ENCODE results near the gene KANSL1L. TPM values are rescaled to one million over a fixed set of nuclear protein-coding genes. Genes with fewer than 3 reads are reported as not detected.

The KANSL1L gene
- polyA plus RNA-seq, 1 experiment: 8.9 TPM

DNA sequence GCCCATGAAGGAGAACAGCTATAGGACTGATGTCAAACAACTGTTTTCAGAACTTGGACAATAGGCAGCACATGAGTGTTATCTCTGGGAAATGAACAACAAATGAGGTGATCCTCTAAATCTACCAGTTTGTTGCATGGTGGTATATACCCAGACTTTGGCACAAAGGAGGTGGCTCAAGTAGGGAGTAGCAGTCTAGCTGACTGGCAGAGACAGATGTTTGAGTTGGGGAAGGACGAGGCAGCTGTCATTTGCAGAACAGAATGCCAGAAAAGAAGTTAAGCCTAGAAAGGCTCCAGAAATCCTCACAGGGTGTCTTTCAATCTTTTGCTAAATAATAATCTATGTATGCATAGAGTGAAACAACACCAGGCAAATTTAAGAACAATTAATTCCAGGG, 121.4 kb downstream of the KANSL1L start:
- Histone ChIP-seq H3K27ac (ENCODE audit: low read depth, low read length) (no peak overlapping the region), H3K9me3 (ENCODE audit: control insufficient read depth, insufficient read depth, low read length) (no peaks in the 10 kb centered on the region), H3K4me3 (ENCODE audit: low read depth, low read length) (no peak overlapping the region), H3K27me3 (ENCODE audit: control insufficient read depth, insufficient read depth, low read length) (no peaks in the 10 kb centered on the region)
- TF ChIP-seq, protein P1, sequence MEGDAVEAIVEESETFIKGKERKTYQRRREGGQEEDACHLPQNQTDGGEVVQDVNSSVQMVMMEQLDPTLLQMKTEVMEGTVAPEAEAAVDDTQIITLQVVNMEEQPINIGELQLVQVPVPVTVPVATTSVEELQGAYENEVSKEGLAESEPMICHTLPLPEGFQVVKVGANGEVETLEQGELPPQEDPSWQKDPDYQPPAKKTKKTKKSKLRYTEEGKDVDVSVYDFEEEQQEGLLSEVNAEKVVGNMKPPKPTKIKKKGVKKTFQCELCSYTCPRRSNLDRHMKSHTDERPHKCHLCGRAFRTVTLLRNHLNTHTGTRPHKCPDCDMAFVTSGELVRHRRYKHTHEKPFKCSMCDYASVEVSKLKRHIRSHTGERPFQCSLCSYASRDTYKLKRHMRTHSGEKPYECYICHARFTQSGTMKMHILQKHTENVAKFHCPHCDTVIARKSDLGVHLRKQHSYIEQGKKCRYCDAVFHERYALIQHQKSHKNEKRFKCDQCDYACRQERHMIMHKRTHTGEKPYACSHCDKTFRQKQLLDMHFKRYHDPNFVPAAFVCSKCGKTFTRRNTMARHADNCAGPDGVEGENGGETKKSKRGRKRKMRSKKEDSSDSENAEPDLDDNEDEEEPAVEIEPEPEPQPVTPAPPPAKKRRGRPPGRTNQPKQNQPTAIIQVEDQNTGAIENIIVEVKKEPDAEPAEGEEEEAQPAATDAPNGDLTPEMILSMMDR (IDR thresholded peaks at IDR 0.05; ENCODE audit: low read depth, low read length): no peak
- ChIA-PET POLR2A (no interaction called here), CTCF (interaction anchor here (0.6 to 1.7 kb wide), 2 partner anchors 145 to 631 kb away, joined by 3 to 6 read pairs; no protein-coding TSS in a partner anchor)
- DNase-seq (ENCODE audit: low read depth, low spot score): no peak

DNA sequence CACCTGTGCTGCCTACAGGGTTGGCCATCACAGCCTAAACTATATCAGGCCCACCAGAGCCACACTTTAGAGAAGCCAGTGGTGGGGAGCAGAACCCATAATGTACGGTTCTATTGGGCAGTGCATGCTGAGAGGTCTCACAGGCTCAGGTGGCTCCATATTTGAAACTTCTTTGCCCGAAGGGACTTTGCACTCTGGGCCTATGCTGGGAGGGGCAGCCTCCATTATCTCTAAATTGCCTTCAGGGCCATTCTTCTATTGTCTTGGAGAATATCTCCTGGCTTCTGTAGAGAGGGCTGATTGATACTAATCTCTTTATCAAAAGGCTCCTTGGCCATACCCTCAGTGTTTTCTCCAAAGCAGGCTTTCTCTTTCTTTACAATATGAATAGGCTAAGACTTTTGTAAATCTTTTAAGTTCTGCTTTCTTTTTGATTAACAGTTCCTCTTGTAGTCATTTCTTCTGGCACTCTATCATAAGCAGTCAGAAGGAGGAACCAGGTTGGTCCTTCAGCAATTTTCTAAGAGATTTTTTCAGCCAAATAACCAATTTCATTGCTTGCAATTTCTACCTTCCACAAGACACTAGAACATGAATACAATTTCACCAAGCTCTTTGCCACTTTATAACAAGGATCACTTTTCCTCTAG, 124.2 kb downstream of the KANSL1L start:
- H3K9me3 ChIP-seq (ENCODE audit: control insufficient read depth, insufficient read depth, low read length): no peaks in the 10 kb centered on the region
- no peak overlapping the region for H3K27ac ChIP-seq (ENCODE audit: low read depth, low read length)
- H3K27me3 ChIP-seq (ENCODE audit: control insufficient read depth, insufficient read depth, low read length): no peaks in the 10 kb centered on the region
- no peak for DNase-seq (ENCODE audit: low read depth, low spot score)
- no peak overlapping the region for H3K4me3 ChIP-seq (ENCODE audit: low read depth, low read length)
- TF ChIP-seq, protein P1 (IDR thresholded peaks at IDR 0.05; ENCODE audit: low read depth, low read length): no peak
- CTCF ChIA-PET: no interaction called here
- POLR2A ChIA-PET: no interaction called here

DNA sequence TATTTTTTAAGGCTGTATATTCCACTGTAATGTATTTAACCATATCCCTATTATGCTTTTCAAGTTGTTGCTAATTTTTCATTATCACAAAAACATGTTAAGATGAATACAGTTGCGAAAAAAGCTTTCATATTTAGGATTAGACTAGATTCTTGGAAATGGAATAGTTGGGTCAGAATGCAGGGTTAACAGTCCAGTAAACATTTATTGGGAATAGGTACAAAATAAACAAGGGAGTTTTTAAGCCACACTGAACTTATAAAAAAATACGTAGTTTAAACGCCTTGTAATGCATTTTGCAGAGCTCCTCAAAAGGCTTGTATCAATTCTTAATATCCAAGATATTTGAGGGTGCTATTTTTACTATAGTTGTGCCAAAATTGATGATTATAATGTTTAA, 133.1 kb downstream of the KANSL1L start:
- DNase-seq (ENCODE audit: low read depth, low spot score): no peak
- no peak overlapping the region for H3K4me3 ChIP-seq (ENCODE audit: low read depth, low read length)
- TF ChIP-seq, protein P1 (IDR thresholded peaks at IDR 0.05; ENCODE audit: low read depth, low read length): no peak
- H3K27me3 ChIP-seq (ENCODE audit: control insufficient read depth, insufficient read depth, low read length): no peaks in the 10 kb centered on the region
- H3K27ac ChIP-seq (ENCODE audit: low read depth, low read length): no peak overlapping the region
- CTCF ChIA-PET: no interaction called here
- POLR2A ChIA-PET: no interaction called here
- H3K9me3 ChIP-seq (ENCODE audit: control insufficient read depth, insufficient read depth, low read length): no peaks in the 10 kb centered on the region

DNA sequence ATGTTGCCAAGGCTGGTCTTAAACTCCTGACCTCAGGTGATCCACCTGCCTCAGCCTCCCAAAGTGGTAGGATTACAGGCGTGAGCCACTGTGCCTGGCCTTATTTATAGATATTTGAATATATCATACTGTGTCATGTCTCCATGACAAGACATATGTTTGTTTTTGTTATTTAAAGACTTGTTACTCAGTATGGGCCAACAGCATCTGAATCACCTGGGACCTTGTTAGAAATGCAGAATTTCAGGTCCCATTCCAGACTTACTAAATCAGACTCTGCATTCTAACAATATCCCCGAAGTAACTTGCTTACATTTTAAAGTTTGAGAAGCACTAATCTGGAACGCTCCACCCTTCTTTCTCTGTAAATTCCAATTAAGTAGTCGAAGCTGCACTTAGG, 135.5 kb downstream of the KANSL1L start:
- POLR2A ChIA-PET: no interaction called here
- no peak for DNase-seq (ENCODE audit: low read depth, low spot score)
- Histone ChIP-seq H3K4me3 (ENCODE audit: low read depth, low read length) (no peak overlapping the region), H3K9me3 (ENCODE audit: control insufficient read depth, insufficient read depth, low read length) (no peaks in the 10 kb centered on the region), H3K27ac (ENCODE audit: low read depth, low read length) (no peak overlapping the region), H3K27me3 (ENCODE audit: control insufficient read depth, insufficient read depth, low read length) (no peaks in the 10 kb centered on the region)
- CTCF ChIA-PET: no interaction called here
- TF ChIP-seq, protein P1 (IDR thresholded peaks at IDR 0.05; ENCODE audit: low read depth, low read length): no peak

DNA sequence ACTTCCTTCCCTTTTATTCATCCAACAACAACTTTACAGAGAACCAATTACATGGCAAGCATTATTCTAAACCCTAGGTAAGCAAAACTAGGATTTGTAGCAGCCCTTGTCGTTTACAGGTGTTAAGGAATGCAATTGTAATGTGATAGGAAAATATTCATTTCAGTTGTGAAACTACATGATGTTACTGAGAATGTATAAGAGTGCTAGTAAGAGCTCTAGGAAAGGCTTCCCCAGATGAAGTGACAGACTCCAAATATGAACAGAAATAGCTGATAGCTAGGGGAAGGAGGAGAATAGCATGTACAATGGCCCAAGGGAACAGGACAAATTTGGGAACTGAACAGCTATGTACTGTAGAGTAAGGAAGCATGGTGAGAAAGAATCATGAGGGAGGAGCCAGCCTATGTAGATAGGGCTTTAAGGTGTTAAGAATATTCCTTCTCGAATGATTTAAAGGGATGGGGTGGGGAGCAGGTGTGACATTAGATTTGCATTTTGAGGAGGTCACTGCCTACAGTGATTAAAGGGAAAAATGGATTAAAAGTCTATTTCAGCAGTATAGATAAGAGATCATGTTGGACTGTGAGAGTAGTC, 137.0 kb downstream of the KANSL1L start:
- H3K27me3 ChIP-seq (ENCODE audit: control insufficient read depth, insufficient read depth, low read length): no peaks in the 10 kb centered on the region
- H3K4me3 ChIP-seq (ENCODE audit: low read depth, low read length): no peak overlapping the region
- H3K27ac ChIP-seq (ENCODE audit: low read depth, low read length): no peak overlapping the region
- ChIA-PET CTCF (no interaction called here), POLR2A (no interaction called here)
- no peaks in the 10 kb centered on the region for H3K9me3 ChIP-seq (ENCODE audit: control insufficient read depth, insufficient read depth, low read length)
- TF ChIP-seq, protein P1 (IDR thresholded peaks at IDR 0.05; ENCODE audit: low read depth, low read length): no peak
- DNase-seq (ENCODE audit: low read depth, low spot score): no peak

Measured in AG04450 (cell line).